ENCODE measurements around the gene SNX19.

The SNX19 gene

GRCh38 chr11:130947481-130947880 lies 31.2 kb upstream of the SNX19 start:
- Histone ChIP-seq H3K36me3 (replicated peaks; ENCODE audit: low read depth, low read length) (no peaks in the 10 kb centered on the region), H3K9ac (ENCODE audit: low read length) (no peak overlapping the region), H2AFZ (ENCODE audit: low read depth, low read length) (no peak overlapping the region), H3K9me3 (ENCODE audit: insufficient read depth, low read length) (no peaks in the 10 kb centered on the region), H3K27ac (ENCODE audit: low read length) (no peak overlapping the region), H3K27me3 (ENCODE audit: low read depth, low read length) (peaks cover 8% of the 10 kb centered on the region; the same call in 1 of the 2 replicates), H4K20me1 (ENCODE audit: insufficient read depth, low read length) (no peaks in the 10 kb centered on the region), H3K4me2 (ENCODE audit: low read length) (no peak overlapping the region), H3K4me3 (ENCODE audit: low read length) (no peak overlapping the region), H3K79me2 (ENCODE audit: low read length) (no peaks in the 10 kb centered on the region), H3K4me1 (ENCODE audit: low read length) (no peaks in the 10 kb centered on the region)
- no peak for TF ChIP-seq EZH2phosphoT487 (IDR thresholded peaks at IDR 0.05; ENCODE audit: low read depth)
- TF ChIP-seq CTCF (IDR thresholded peaks at IDR 0.05; ENCODE audit: low read depth, low read length) = no peak

- Histone ChIP-seq H3K27ac (ENCODE audit: low read length) (no peak overlapping the region), H4K20me1 (ENCODE audit: insufficient read depth, low read length) (no peaks in the 10 kb centered on the region), H3K9me3 (ENCODE audit: insufficient read depth, low read length) (no peaks in the 10 kb centered on the region), H3K79me2 (ENCODE audit: low read length) (no peaks in the 10 kb centered on the region), H2AFZ (ENCODE audit: low read depth, low read length) (no peak overlapping the region), H3K4me2 (ENCODE audit: low read length) (no peak overlapping the region), H3K4me3 (ENCODE audit: low read length) (no peak overlapping the region), H3K9ac (ENCODE audit: low read length) (no peak overlapping the region), H3K36me3 (replicated peaks; ENCODE audit: low read depth, low read length) (no peaks in the 10 kb centered on the region), H3K4me1 (ENCODE audit: low read length) (no peaks in the 10 kb centered on the region), H3K27me3 (ENCODE audit: low read depth, low read length) (peaks cover 8% of the 10 kb centered on the region; the same call in 1 of the 2 replicates)
- no peak for TF ChIP-seq EZH2phosphoT487 (IDR thresholded peaks at IDR 0.05; ENCODE audit: low read depth)
- no peak for TF ChIP-seq CTCF (IDR thresholded peaks at IDR 0.05; ENCODE audit: low read depth, low read length)
Measured at GRCh38 chr11:130947058-130947457, 30.8 kb upstream of the SNX19 start.

- Histone ChIP-seq H3K4me3 (ENCODE audit: low read length) (no peak overlapping the region), H3K9ac (ENCODE audit: low read length) (no peak overlapping the region), H4K20me1 (ENCODE audit: insufficient read depth, low read length) (no peaks in the 10 kb centered on the region), H3K79me2 (ENCODE audit: low read length) (no peaks in the 10 kb centered on the region), H3K27ac (ENCODE audit: low read length) (no peak overlapping the region), H3K36me3 (replicated peaks; ENCODE audit: low read depth, low read length) (no peaks in the 10 kb centered on the region), H2AFZ (ENCODE audit: low read depth, low read length) (no peak overlapping the region), H3K4me2 (ENCODE audit: low read length) (no peak overlapping the region), H3K4me1 (ENCODE audit: low read length) (no peaks in the 10 kb centered on the region), H3K9me3 (ENCODE audit: insufficient read depth, low read length) (no peaks in the 10 kb centered on the region), H3K27me3 (ENCODE audit: low read depth, low read length) (peaks cover 8% of the 10 kb centered on the region; the same call in 1 of the 2 replicates)
- TF ChIP-seq EZH2phosphoT487 (IDR thresholded peaks at IDR 0.05; ENCODE audit: low read depth) (no peak), CTCF (IDR thresholded peaks at IDR 0.05; ENCODE audit: low read depth, low read length) (no peak)
Measured at GRCh38 chr11:130945896-130946295, 29.6 kb upstream of the SNX19 start.

GRCh38 chr11:130940706-130941105 lies 24.4 kb upstream of the SNX19 start:
- Histone ChIP-seq H3K9me3 (ENCODE audit: insufficient read depth, low read length) (no peaks in the 10 kb centered on the region), H3K4me3 (ENCODE audit: low read length) (no peak overlapping the region), H3K27ac (ENCODE audit: low read length) (no peak overlapping the region), H3K9ac (ENCODE audit: low read length) (no peak overlapping the region), H3K27me3 (ENCODE audit: low read depth, low read length) (peaks cover 14% of the 10 kb centered on the region), H3K4me1 (ENCODE audit: low read length) (no peaks in the 10 kb centered on the region), H3K79me2 (ENCODE audit: low read length) (no peaks in the 10 kb centered on the region), H2AFZ (ENCODE audit: low read depth, low read length) (no peak overlapping the region), H3K36me3 (replicated peaks; ENCODE audit: low read depth, low read length) (no peaks in the 10 kb centered on the region), H3K4me2 (ENCODE audit: low read length) (no peak overlapping the region), H4K20me1 (ENCODE audit: insufficient read depth, low read length) (no peaks in the 10 kb centered on the region)
- TF ChIP-seq EZH2phosphoT487 (IDR thresholded peaks at IDR 0.05; ENCODE audit: low read depth) = no peak
- no peak for TF ChIP-seq CTCF (IDR thresholded peaks at IDR 0.05; ENCODE audit: low read depth, low read length)

All from OCI-LY3 (cell line).